Measurements from ENCODE around the gene DAZAP2.

DNA sequence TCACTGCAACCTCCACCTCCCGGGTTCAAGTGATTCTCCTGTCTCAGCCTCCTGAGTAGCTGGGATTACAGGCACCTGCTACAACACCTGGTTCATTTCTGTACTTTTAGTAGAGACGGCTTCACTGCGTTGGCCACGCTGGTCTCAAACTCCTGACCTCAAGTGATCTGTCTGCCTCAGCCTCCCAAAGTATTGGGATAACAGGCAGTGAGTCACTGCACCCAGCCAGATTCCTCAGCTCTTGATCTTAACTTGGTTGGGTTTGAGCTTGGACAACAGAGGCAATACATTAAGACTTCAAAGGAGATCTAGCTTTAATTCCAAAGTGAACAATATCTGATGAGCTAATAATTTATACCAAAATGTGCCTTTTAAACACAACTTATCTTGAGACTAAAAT, 5.6 kb downstream of the DAZAP2 start:
- TF ChIP-seq GATA3 (IDR thresholded peaks at IDR 0.05; ENCODE audit: low read depth, low read length) (no peak), GATA2 (IDR thresholded peaks at IDR 0.05; ENCODE audit: low read depth, low read length) (no peak)
